ENCODE measurements around the gene OR2A25.

- no peak for TF ChIP-seq CTCF (IDR thresholded peaks at IDR 0.05)
- TF ChIP-seq POLR2A (IDR thresholded peaks at IDR 0.05) = no peak
- TF ChIP-seq EP300 (IDR thresholded peaks at IDR 0.05) = no peak
These were observed 45.4 kb upstream of the OR2A25 start for GRCh38 chr7:144024213-144024612.
